ENCODE data around the gene PRC1. TPM values are rescaled to one million over a fixed set of nuclear protein-coding genes. Genes with fewer than 3 reads are reported as not detected.

Gene PRC1
- total RNA-seq, 2 donors from 2014 or later = 115 to 233 TPM

GRCh38 chr15:91007266-91007665 is 12.9 kb upstream of the PRC1 start:
- DNase-seq (ENCODE audit: low spot score in 2 of 2) = no peak
- Mint-ChIP-seq H3K36me3 (peaks cover 6 to 13% of the 10 kb centered on the region in 2 donors), H3K27ac (peak overlapping the region; percentile 3 to 55), H3K9me3 (no peaks in the 10 kb centered on the region)
- no peak for ATAC-seq

- Mint-ChIP-seq H3K9me3 (no peaks in the 10 kb centered on the region), H3K27ac (peak overlapping the region in 1 of 2 donors; percentile 47), H3K36me3 (peaks cover 5 to 15% of the 10 kb centered on the region in 2 donors)
- ATAC-seq = no peak
- no peak for DNase-seq (ENCODE audit: low spot score in 2 of 2)
These were observed 6.9 kb upstream of the PRC1 start for GRCh38 chr15:91001209-91001608.

- ATAC-seq (no peak), DNase-seq (ENCODE audit: low spot score in 2 of 2) (no peak)
- Mint-ChIP-seq H3K9me3 (no peaks in the 10 kb centered on the region), H3K27ac (peak overlapping the region in 1 of 2 donors; percentile 33), H3K36me3 (peaks cover 10 to 24% of the 10 kb centered on the region in 2 donors)
These were observed 4.4 kb upstream of the PRC1 start for GRCh38 chr15:90998737-90999136.

- peak in 1 of 2 donors; percentile 21 for ATAC-seq
- no peaks in the 10 kb centered on the region for H3K9me3 Mint-ChIP-seq
- peak overlapping the region; percentile 96 to 100 for H3K27ac Mint-ChIP-seq
- DNase-seq (ENCODE audit: low spot score in 2 of 2) = no peak
- H3K36me3 Mint-ChIP-seq = peaks cover 15 to 42% of the 10 kb centered on the region in 2 donors
These were observed 297 bp downstream of the PRC1 start for GRCh38 chr15:90994059-90994416.

GRCh38 chr15:90991587-90992285 is 2.6 kb downstream of the PRC1 start:
- peak overlapping the region in 1 of 2 donors; percentile 24 for H3K27ac Mint-ChIP-seq
- peaks cover 10 to 34% of the 10 kb centered on the region in 2 donors for H3K36me3 Mint-ChIP-seq
- no peak for DNase-seq (ENCODE audit: low spot score in 2 of 2)
- no peak for ATAC-seq
- H3K9me3 Mint-ChIP-seq = no peaks in the 10 kb centered on the region

GRCh38 chr15:90990446-90990845 is 3.9 kb downstream of the PRC1 start:
- Mint-ChIP-seq H3K27ac (no peak overlapping the region), H3K9me3 (no peaks in the 10 kb centered on the region), H3K36me3 (peaks cover 10 to 34% of the 10 kb centered on the region in 2 donors)
- no peak for DNase-seq (ENCODE audit: low spot score in 2 of 2)
- no peak for ATAC-seq

- peak in 1 of 2 donors; percentile 17 for ATAC-seq
- no peak overlapping the region for H3K27ac Mint-ChIP-seq
- no peaks in the 10 kb centered on the region for H3K9me3 Mint-ChIP-seq
- H3K36me3 Mint-ChIP-seq = peaks cover 13 to 37% of the 10 kb centered on the region in 2 donors
- no peak for DNase-seq (ENCODE audit: low spot score in 2 of 2)
These were observed 5.1 kb downstream of the PRC1 start for GRCh38 chr15:90989040-90989768.

GRCh38 chr15:90988296-90988695 is 6.0 kb downstream of the PRC1 start:
- no peak overlapping the region for H3K27ac Mint-ChIP-seq
- ATAC-seq = no peak
- peaks cover 16 to 39% of the 10 kb centered on the region in 2 donors for H3K36me3 Mint-ChIP-seq
- no peaks in the 10 kb centered on the region for H3K9me3 Mint-ChIP-seq
- no peak for DNase-seq (ENCODE audit: low spot score in 2 of 2)

- no peak for ATAC-seq
These were observed 6.7 kb downstream of the PRC1 start for GRCh38 chr15:90987561-90988141.

GRCh38 chr15:90986790-90987507 is 7.4 kb downstream of the PRC1 start:
- ATAC-seq (no peak), DNase-seq (ENCODE audit: low spot score in 2 of 2) (no peak)
- no peak overlapping the region for H3K27ac Mint-ChIP-seq
- H3K9me3 Mint-ChIP-seq = no peaks in the 10 kb centered on the region
- H3K36me3 Mint-ChIP-seq = peaks cover 28 to 39% of the 10 kb centered on the region in 2 donors

More at GRCh38 chr15:90987561-90988141, 6.7 kb downstream of the PRC1 start:
- Mint-ChIP-seq H3K27ac (no peak overlapping the region), H3K9me3 (no peaks in the 10 kb centered on the region), H3K36me3 (peaks cover 22 to 39% of the 10 kb centered on the region in 2 donors)
- DNase-seq (ENCODE audit: low spot score in 2 of 2) = no peak

- H3K27ac Mint-ChIP-seq = no peak overlapping the region
- ATAC-seq = peak; percentile 32 to 64
- H3K36me3 Mint-ChIP-seq = peaks cover 52 to 58% of the 10 kb centered on the region in 2 donors
- no peaks in the 10 kb centered on the region for H3K9me3 Mint-ChIP-seq
- DNase-seq (ENCODE audit: low spot score in 2 of 2) = no peak
These were observed 12.2 kb downstream of the PRC1 start for GRCh38 chr15:90982135-90982534.

GRCh38 chr15:90981681-90982080 is 12.7 kb downstream of the PRC1 start:
- Mint-ChIP-seq H3K27ac (no peak overlapping the region), H3K9me3 (no peaks in the 10 kb centered on the region), H3K36me3 (peaks cover 52 to 58% of the 10 kb centered on the region in 2 donors)
- ATAC-seq = no peak
- DNase-seq (ENCODE audit: low spot score in 2 of 2) = no peak

GRCh38 chr15:90979582-90979981 is 14.8 kb downstream of the PRC1 start:
- Mint-ChIP-seq H3K27ac (no peak overlapping the region), H3K36me3 (peaks cover 58 to 64% of the 10 kb centered on the region in 2 donors), H3K9me3 (no peaks in the 10 kb centered on the region)
- ATAC-seq = no peak
- DNase-seq (ENCODE audit: low spot score in 2 of 2) = no peak

- DNase-seq (ENCODE audit: low spot score in 2 of 2) = no peak
- Mint-ChIP-seq H3K36me3 (peaks cover 34 to 46% of the 10 kb centered on the region in 2 donors), H3K9me3 (no peaks in the 10 kb centered on the region), H3K27ac (no peak overlapping the region)
- ATAC-seq = no peak
These were observed 20.1 kb downstream of the PRC1 start for GRCh38 chr15:90974216-90974615.

- H3K36me3 Mint-ChIP-seq = peaks cover 23 to 50% of the 10 kb centered on the region in 2 donors
- H3K27ac Mint-ChIP-seq = no peak overlapping the region
- H3K9me3 Mint-ChIP-seq = no peaks in the 10 kb centered on the region
- no peak for ATAC-seq
- no peak for DNase-seq (ENCODE audit: low spot score in 2 of 2)
These were observed 22.2 kb downstream of the PRC1 start for GRCh38 chr15:90972133-90972532.

- DNase-seq (ENCODE audit: low spot score in 2 of 2) (no peak), ATAC-seq (no peak)
- H3K36me3 Mint-ChIP-seq = peaks cover 18 to 53% of the 10 kb centered on the region in 2 donors
- no peak overlapping the region for H3K27ac Mint-ChIP-seq
- no peaks in the 10 kb centered on the region for H3K9me3 Mint-ChIP-seq
These were observed 24.1 kb downstream of the PRC1 start for GRCh38 chr15:90970274-90970673.

GRCh38 chr15:90968434-90968833 is 25.9 kb downstream of the PRC1 start:
- no peak for ATAC-seq
- H3K36me3 Mint-ChIP-seq = peaks cover 8 to 35% of the 10 kb centered on the region in 2 donors
- peak overlapping the region; percentile 1 to 55 for H3K27ac Mint-ChIP-seq
- H3K9me3 Mint-ChIP-seq = no peaks in the 10 kb centered on the region
- no peak for DNase-seq (ENCODE audit: low spot score in 2 of 2)

Measured in activated naive CD4-positive, alpha-beta T cell treated with anti-CD3 and anti-CD28 coated beads, Interleukin-2, amount 50 U/mL, for 72 hours (primary cell).